Mesenchymal stem cell (in vitro differentiated cells and primary cell): ENCODE measurements around the gene LRRC63.
A peak's percentile ranks its signal among the peaks of the same experiment; 100 is the strongest.

Experiments
- DNase-seq: peaks from one replicate; pipeline ENCODE4 v3.0.0-alpha.2; 2013
- H2AFZ ChIP-seq: one replicate; pipeline ENCODE4 v1.6.1; 2013; ENCODE audit warnings: low read depth, mild to moderate bottlenecking, control low read depth, inconsistent platforms, low read length, moderate library complexity
- H2AK5ac ChIP-seq: 2 replicates; pipeline ENCODE4 v1.6.1; 2013; ENCODE audit warnings: low read length, moderate library complexity, mild to moderate bottlenecking, inconsistent platforms; ENCODE audit not compliant: severe bottlenecking
- H2BK120ac ChIP-seq: one replicate; pipeline ENCODE4 v1.6.1; 2013; ENCODE audit warnings: low read depth, mild to moderate bottlenecking, inconsistent platforms, low read length, moderate library complexity
- H2BK12ac ChIP-seq, 2 experiments: one replicate each; pipeline ENCODE4 v1.6.1; 2013; ENCODE audit warnings: inconsistent platforms in 2 of 2, low read length in 2 of 2, mild to moderate bottlenecking in 2 of 2, moderate library complexity in 2 of 2, control low read depth in 1 of 2
- H2BK15ac ChIP-seq: one replicate; pipeline ENCODE4 v1.6.1; 2013; ENCODE audit warnings: mild to moderate bottlenecking, low read depth, inconsistent platforms; ENCODE audit not compliant: poor library complexity, severe bottlenecking
- H2BK5ac ChIP-seq: 2 replicates; pipeline ENCODE4 v1.6.1; 2013; ENCODE audit warnings: low read depth, mild to moderate bottlenecking, low read length, control low read depth, inconsistent platforms; ENCODE audit not compliant: poor library complexity, severe bottlenecking
- H3K14ac ChIP-seq, 2 experiments: one replicate each; pipeline ENCODE4 v1.6.1; 2013; ENCODE audit warnings: inconsistent platforms in 2 of 2, low read length in 2 of 2, control low read depth in 1 of 2, mild to moderate bottlenecking in 1 of 2, moderate library complexity in 1 of 2
- H3K18ac ChIP-seq, 2 experiments: one replicate each; pipeline ENCODE4 v1.6.1; 2013; ENCODE audit warnings: inconsistent platforms in 2 of 2, low read length in 2 of 2, control low read depth in 1 of 2, low read depth in 1 of 2, mild to moderate bottlenecking in 1 of 2
- H3K23ac ChIP-seq, 2 experiments: one replicate each; pipeline ENCODE4 v1.6.1; 2013; ENCODE audit warnings: inconsistent platforms in 2 of 2, low read length in 2 of 2, mild to moderate bottlenecking in 2 of 2, moderate library complexity in 2 of 2, control low read depth in 1 of 2
- H3K27ac ChIP-seq: 2 replicates; pipeline ENCODE4 v1.5.1; 2013; ENCODE audit warnings: mild to moderate bottlenecking, moderate library complexity, low read length, control low read depth, inconsistent platforms; ENCODE audit not compliant: poor library complexity, severe bottlenecking
- H3K27me3 ChIP-seq, 2 experiments: 2 replicates each; pipeline versions ENCODE4 v1.6.1 to v1.7.0; 2013; ENCODE audit warnings: low read length in 2 of 2, mild to moderate bottlenecking in 2 of 2, moderate library complexity in 2 of 2, control low read depth in 1 of 2, inconsistent platforms in 1 of 2; ENCODE audit not compliant: control insufficient read depth in 1 of 2, insufficient read depth in 1 of 2
- H3K36me3 ChIP-seq, 2 experiments: 2 replicates each; pipeline versions ENCODE4 v1.6.1 to v1.7.0; 2013; ENCODE audit warnings: low read length in 2 of 2, control low read depth in 1 of 2, inconsistent platforms in 1 of 2, low read depth in 1 of 2, mild to moderate bottlenecking in 1 of 2; ENCODE audit not compliant: insufficient read depth in 2 of 2, control insufficient read depth in 1 of 2
- H3K4ac ChIP-seq, 2 experiments: one replicate each; pipeline ENCODE4 v1.6.1; 2013; ENCODE audit warnings: inconsistent platforms in 2 of 2, low read length in 2 of 2, mild to moderate bottlenecking in 2 of 2, moderate library complexity in 2 of 2, control low read depth in 1 of 2, low read depth in 1 of 2
- H3K4me1 ChIP-seq: 2 replicates; pipeline ENCODE4 v1.6.1; 2013; ENCODE audit warnings: low read depth, low read length, control low read depth; ENCODE audit not compliant: control insufficient read depth, insufficient read depth
- H3K4me2 ChIP-seq: 2 replicates; pipeline ENCODE4 v1.6.1; 2013; ENCODE audit warnings: low read length, mild to moderate bottlenecking, inconsistent platforms; ENCODE audit not compliant: poor library complexity, severe bottlenecking
- H3K4me3 ChIP-seq, 2 experiments: 2 replicates each; pipeline versions ENCODE4 v1.5.1 to v1.7.0; 2013; ENCODE audit warnings: low read length in 2 of 2, mild to moderate bottlenecking in 2 of 2, control low read depth in 1 of 2, low read depth in 1 of 2; ENCODE audit not compliant: insufficient read depth in 1 of 2
- H3K79me1 ChIP-seq: replicated peaks from 2 replicates; pipeline ENCODE4 v1.6.1; 2013; ENCODE audit warnings: mild to moderate bottlenecking, control low read depth, low read length, inconsistent platforms; ENCODE audit not compliant: poor library complexity, severe bottlenecking
- H3K9ac ChIP-seq: 2 replicates; pipeline ENCODE4 v1.7.0; 2013; ENCODE audit warnings: mild to moderate bottlenecking, low read length, moderate library complexity
- H3K9me3 ChIP-seq: 2 replicates; pipeline ENCODE4 v1.7.0; 2013; ENCODE audit warnings: mild to moderate bottlenecking, low read length; ENCODE audit not compliant: control insufficient read depth
- H4K8ac ChIP-seq: one replicate; pipeline ENCODE4 v1.6.1; 2013; ENCODE audit warnings: inconsistent platforms, mild to moderate bottlenecking, low read length, moderate library complexity
- H4K91ac ChIP-seq: one replicate; pipeline ENCODE4 v1.6.1; 2013; ENCODE audit warnings: mild to moderate bottlenecking, low read length, inconsistent platforms
- WGBS: methylation state at CpG from one replicate; pipeline ENCODE4 v1.1.7; 2013; ENCODE audit warnings: mixed read lengths; 5-methylcytosine and 5-hydroxymethylcytosine counted together

The LRRC63 gene

GRCh38 chr13:46304546-46304945 lies 92.8 kb downstream of the LRRC63 start:
- Histone ChIP-seq H3K4ac (no peak overlapping the region), H2BK120ac (no peak overlapping the region), H3K9me3 (no peaks in the 10 kb centered on the region), H3K27ac (no peak overlapping the region), H2AFZ (no peak overlapping the region), H3K23ac (no peak overlapping the region), H2BK5ac (no peak overlapping the region), H3K79me1 (no peaks in the 10 kb centered on the region), H4K91ac (no peak overlapping the region), H3K4me3 (no peak overlapping the region), H3K14ac (no peak overlapping the region), H3K18ac (no peak overlapping the region), H3K4me2 (no peak overlapping the region), H2BK12ac (no peak overlapping the region), H3K36me3 (no peaks in the 10 kb centered on the region), H3K4me1 (no peaks in the 10 kb centered on the region), H3K27me3 (no peaks in the 10 kb centered on the region), H2AK5ac (no peak overlapping the region), H3K9ac (no peak overlapping the region), H4K8ac (no peak overlapping the region), H2BK15ac (no peak overlapping the region)
- no peak for DNase-seq
- 97% methylated on average over 2 of the region's 3 CpGs for WGBS

- WGBS: 100% methylated on average over 1 of the region's 1 CpG
- H3K9ac ChIP-seq: no peak overlapping the region
Observed at GRCh38 chr13:46307554-46307953, 95.8 kb downstream of the LRRC63 start.

GRCh38 chr13:46310066-46310465 lies 98.3 kb downstream of the LRRC63 start:
- Histone ChIP-seq H3K9me3 (no peaks in the 10 kb centered on the region), H3K4me1 (no peaks in the 10 kb centered on the region), H3K79me1 (no peaks in the 10 kb centered on the region), H3K4me3 (no peak overlapping the region), H3K27me3 (no peaks in the 10 kb centered on the region), H4K91ac (no peak overlapping the region), H2BK120ac (no peak overlapping the region), H2BK5ac (no peak overlapping the region), H3K23ac (no peak overlapping the region), H2BK12ac (no peak overlapping the region), H3K27ac (no peak overlapping the region), H2BK15ac (no peak overlapping the region), H3K18ac (no peak overlapping the region), H2AK5ac (no peak overlapping the region), H4K8ac (no peak overlapping the region), H3K4ac (no peak overlapping the region), H2AFZ (no peak overlapping the region), H3K36me3 (no peaks in the 10 kb centered on the region), H3K9ac (no peak overlapping the region), H3K4me2 (no peak overlapping the region), H3K14ac (no peak overlapping the region)
- DNase-seq: no peak
- WGBS: 88% methylated on average over 1 of the region's 1 CpG

More at GRCh38 chr13:46307554-46307953, 95.8 kb downstream of the LRRC63 start:
- no peaks in the 10 kb centered on the region for H3K9me3 ChIP-seq
- H2AK5ac ChIP-seq: no peak overlapping the region
- H3K27ac ChIP-seq: no peak overlapping the region
- H2BK120ac ChIP-seq: no peak overlapping the region
- H3K27me3 ChIP-seq: no peaks in the 10 kb centered on the region
- no peaks in the 10 kb centered on the region for H3K79me1 ChIP-seq
- no peak overlapping the region for H2BK15ac ChIP-seq
- no peak overlapping the region for H3K4ac ChIP-seq
- H3K18ac ChIP-seq: no peak overlapping the region
- no peak overlapping the region for H4K91ac ChIP-seq
- no peak for DNase-seq
- H3K36me3 ChIP-seq: no peaks in the 10 kb centered on the region
- H3K4me2 ChIP-seq: no peak overlapping the region
- peak overlapping the region; percentile 2 for H4K8ac ChIP-seq
- no peak overlapping the region for H3K14ac ChIP-seq
- no peak overlapping the region for H2AFZ ChIP-seq
- no peak overlapping the region for H3K23ac ChIP-seq
- no peak overlapping the region for H2BK12ac ChIP-seq
- no peaks in the 10 kb centered on the region for H3K4me1 ChIP-seq
- no peak overlapping the region for H2BK5ac ChIP-seq
- H3K4me3 ChIP-seq: no peak overlapping the region

GRCh38 chr13:46311217-46311616 lies 99.5 kb downstream of the LRRC63 start:
- Histone ChIP-seq H2BK12ac (no peak overlapping the region), H3K27ac (no peak overlapping the region), H3K23ac (no peak overlapping the region), H3K4me3 (no peak overlapping the region), H4K8ac (no peak overlapping the region), H3K14ac (no peak overlapping the region), H3K27me3 (no peaks in the 10 kb centered on the region), H3K4me1 (no peaks in the 10 kb centered on the region), H3K36me3 (no peaks in the 10 kb centered on the region), H2BK120ac (no peak overlapping the region), H3K9ac (no peak overlapping the region), H3K4me2 (no peak overlapping the region), H2BK5ac (no peak overlapping the region), H2AFZ (no peak overlapping the region), H3K4ac (no peak overlapping the region), H3K18ac (no peak overlapping the region), H2BK15ac (no peak overlapping the region), H4K91ac (no peak overlapping the region), H2AK5ac (no peak overlapping the region), H3K9me3 (no peaks in the 10 kb centered on the region), H3K79me1 (no peaks in the 10 kb centered on the region)
- DNase-seq: no peak
- WGBS: 100% methylated on average over 1 of the region's 2 CpGs
